MM.1S (cell line): ENCODE data around the gene ADAMTS12.

Experiments
- CTCF ChIP-seq: fragments of 300-600 bp; sonication (generic); IDR thresholded peaks from 2 replicates; pipeline ENCODE4 v1.5.1; 2016; ENCODE audit warnings: antibody characterized with exemption, low read length, mixed read lengths
- EZH2 ChIP-seq: fragments of 300-600 bp; sonication (generic); optimal IDR thresholded peaks from 2 replicates; pipeline ENCODE3; 2017; ENCODE audit warnings: low read depth, mild to moderate bottlenecking, antibody characterized with exemption, low read length, mixed read lengths

- TF ChIP-seq CTCF = no peak
- TF ChIP-seq EZH2 = no peak
These were observed 189.8 kb downstream of the ADAMTS12 start for GRCh38 chr5:33701951-33702350.
